ENCODE results near the gene RIMBP2.
"Not testable (repeated sequence)": the region's sequence is repeated elsewhere in the genome, so short reads cannot be mapped to it uniquely, and the experiment has no call there.

GRCh38 chr12:130646191-130646590, 69.9 kb downstream of the RIMBP2 start:
- not testable (repeated sequence) for TF ChIP-seq CTCF (IDR thresholded peaks at IDR 0.05; ENCODE audit: low read length); EZH2 (IDR thresholded peaks at IDR 0.05; ENCODE audit: borderline replicate concordance, low read length)
